Hematopoietic multipotent progenitor cell treated with erythropoietin and hydrocortisone succinate and interleukin-3 and kit ligand, for 8 days (in vitro differentiated cells): ENCODE measurements around the gene PARD3B.

Experiments used
- DNase-seq: peaks from one replicate; pipeline ENCODE4 v3.0.0-alpha.2; 2015

PARD3B gene

GRCh38 chr2:204972606-204973336 lies 427.5 kb downstream of the PARD3B start:
- DNase-seq, result no peak

- no peak for DNase-seq
These were observed 428.3 kb downstream of the PARD3B start for GRCh38 chr2:204973616-204974015.

- no peak for DNase-seq
These were observed 429.2 kb downstream of the PARD3B start for GRCh38 chr2:204974487-204974886.

GRCh38 chr2:204977914-204978313 lies 432.6 kb downstream of the PARD3B start:
- peak; percentile 4 for DNase-seq

GRCh38 chr2:204982303-204982702 lies 437.0 kb downstream of the PARD3B start:
- DNase-seq, result peak; percentile 59

- no peak for DNase-seq
These were observed 439.2 kb downstream of the PARD3B start for GRCh38 chr2:204984518-204984917.

- peak; percentile 3 for DNase-seq
These were observed 441.4 kb downstream of the PARD3B start for GRCh38 chr2:204986641-204987040.

- DNase-seq, result peak; percentile 27
These were observed 443.6 kb downstream of the PARD3B start for GRCh38 chr2:204988836-204989235.

- DNase-seq, result no peak
These were observed 444.6 kb downstream of the PARD3B start for GRCh38 chr2:204989877-204990276.

GRCh38 chr2:205001300-205001966 lies 456.2 kb downstream of the PARD3B start:
- DNase-seq, result no peak

- DNase-seq, result no peak
These were observed 457.1 kb downstream of the PARD3B start for GRCh38 chr2:205002390-205002789.

GRCh38 chr2:205003288-205003687 lies 458.0 kb downstream of the PARD3B start:
- no peak for DNase-seq

GRCh38 chr2:205010196-205010595 lies 464.9 kb downstream of the PARD3B start:
- DNase-seq, result no peak

GRCh38 chr2:205011031-205011430 lies 465.8 kb downstream of the PARD3B start:
- DNase-seq, result no peak

- DNase-seq, result no peak
These were observed 467.7 kb downstream of the PARD3B start for GRCh38 chr2:205012961-205013360.

GRCh38 chr2:205013586-205013985 lies 468.3 kb downstream of the PARD3B start:
- DNase-seq, result no peak

- DNase-seq, result peak; percentile 66
These were observed 468.9 kb downstream of the PARD3B start for GRCh38 chr2:205014201-205014600.

GRCh38 chr2:205017381-205017780 lies 472.1 kb downstream of the PARD3B start:
- DNase-seq, result no peak

- DNase-seq, result no peak
These were observed 472.6 kb downstream of the PARD3B start for GRCh38 chr2:205017912-205018311.

- DNase-seq, result no peak
These were observed 475.4 kb downstream of the PARD3B start for GRCh38 chr2:205020673-205021072.

GRCh38 chr2:205022841-205023240 lies 477.6 kb downstream of the PARD3B start:
- no peak for DNase-seq

GRCh38 chr2:205024822-205025518 lies 479.7 kb downstream of the PARD3B start:
- peak; percentile 96 for DNase-seq

GRCh38 chr2:205025580-205026240 lies 480.4 kb downstream of the PARD3B start:
- no peak for DNase-seq
